Measurements from ENCODE around the gene TCIRG1.
"Not testable (repeated sequence)": the region's sequence is repeated elsewhere in the genome, so short reads cannot be mapped to it uniquely, and the experiment has no call there.

Gene TCIRG1

DNA sequence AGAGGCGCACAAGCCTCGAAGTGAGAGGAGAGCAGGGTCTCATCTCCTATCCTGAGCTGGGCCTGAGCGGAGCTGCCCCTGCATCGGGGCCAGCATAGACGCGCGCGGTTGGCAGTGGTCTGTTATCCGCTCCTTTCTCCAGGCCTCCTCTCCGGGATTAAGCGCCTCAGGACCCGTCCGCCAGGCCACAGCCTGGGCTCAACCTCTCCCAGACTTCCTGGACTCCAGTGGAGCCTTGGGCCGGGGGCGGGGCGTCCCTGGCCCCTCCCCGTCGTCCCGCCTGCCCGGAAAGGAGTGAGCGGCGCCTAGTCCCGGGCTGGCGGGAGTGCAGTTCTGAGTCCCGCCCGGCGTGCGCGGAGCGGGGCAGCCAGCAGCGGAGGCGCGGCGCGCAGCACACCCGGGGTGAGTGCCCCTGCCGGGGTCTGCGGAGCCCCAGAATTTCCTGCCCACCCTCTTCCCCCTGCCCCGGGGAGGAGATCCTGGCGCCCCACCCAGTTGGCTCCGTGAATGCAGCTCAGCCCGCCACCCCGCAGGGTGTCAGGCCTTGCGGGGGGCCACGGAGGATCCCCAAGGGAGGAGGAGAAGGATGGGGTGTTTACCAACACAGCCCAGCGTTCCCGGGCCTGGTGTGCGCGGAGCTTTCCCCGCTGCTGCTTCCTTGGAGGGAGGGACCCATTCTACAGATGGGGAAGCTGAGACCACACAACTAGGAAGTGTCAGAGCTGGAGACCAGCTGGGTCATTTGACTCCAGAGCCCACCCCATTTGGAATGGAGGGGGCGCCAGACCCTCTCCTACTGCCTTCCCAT lies at the start of gene TCIRG1:
Gene TCIRG1, plus strand, starts transcription at position 308 of the 808 bp plus-strand sequence. CDS start 2,247 bp downstream, outside the sequence.
- peak; percentile 67 for DNase-seq

GRCh38 chr11:67990546-67991346 lies 48.1 kb upstream of the TCIRG1 start:
- DNase-seq: not testable (repeated sequence)

- DNase-seq: not testable (repeated sequence)
These were observed 47.3 kb upstream of the TCIRG1 start for GRCh38 chr11:67991347-67992121.

- peak; percentile 33 for DNase-seq
These were observed 45.0 kb upstream of the TCIRG1 start for GRCh38 chr11:67993821-67994220.

DNA sequence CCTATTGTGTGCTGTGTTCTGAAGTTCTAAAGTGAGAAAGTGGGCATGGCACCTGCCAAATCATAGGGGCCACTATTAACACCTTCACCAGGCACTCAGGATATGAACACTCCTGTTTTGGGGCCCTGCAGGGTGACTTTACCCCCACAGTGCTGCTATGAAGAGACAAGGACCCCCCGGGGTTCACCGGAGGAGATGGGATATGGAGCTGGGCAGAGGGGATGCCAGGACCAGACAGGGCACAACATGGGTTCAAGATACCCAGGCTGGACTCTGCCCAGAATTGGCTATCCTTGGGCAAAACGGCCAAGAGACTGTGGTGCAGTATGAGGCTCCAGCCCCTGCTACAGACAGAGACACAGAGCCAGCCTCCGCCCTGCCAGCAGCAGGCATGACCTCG lies 44.4 kb upstream of the TCIRG1 start:
- DNase-seq: not testable (repeated sequence)

DNA sequence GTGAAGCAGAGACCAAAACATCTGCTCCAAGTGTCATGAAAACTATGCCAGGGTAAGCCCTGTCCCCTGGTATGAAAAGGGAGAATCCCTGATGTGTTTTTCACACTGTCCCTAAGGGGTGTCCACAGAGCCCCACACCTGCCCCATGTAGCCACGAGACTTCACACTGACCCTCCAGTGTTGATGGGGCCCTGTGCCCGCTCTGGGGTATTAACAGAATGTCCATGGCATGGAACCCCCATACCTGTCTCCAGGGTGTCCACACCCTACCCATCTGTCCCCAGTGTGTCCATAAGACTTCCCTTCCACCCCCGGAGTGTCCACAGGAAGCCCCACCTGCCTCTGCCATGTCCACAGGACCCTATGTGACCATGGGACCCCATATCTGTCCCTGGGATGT lies 43.7 kb upstream of the TCIRG1 start:
- DNase-seq: not testable (repeated sequence)

DNA sequence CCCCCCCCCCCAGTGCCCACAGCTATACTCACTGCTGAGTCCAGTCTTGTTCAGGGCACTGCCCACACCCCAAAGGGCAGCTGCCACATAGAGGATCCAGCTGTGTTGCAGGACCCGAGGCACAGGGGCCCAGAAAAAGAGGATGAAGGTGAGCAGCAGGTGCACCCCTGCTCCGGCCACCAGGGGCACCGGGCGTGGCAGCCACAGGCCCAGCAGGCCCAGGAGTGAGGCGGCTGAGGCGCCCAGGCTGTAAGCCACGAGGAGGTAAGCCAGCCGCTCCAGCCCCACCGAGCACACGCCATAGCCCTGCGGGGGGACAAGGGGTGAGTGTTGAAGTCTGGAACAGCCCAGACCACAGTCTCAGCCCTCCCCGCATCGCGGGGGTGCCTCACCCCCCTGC lies 43.2 kb upstream of the TCIRG1 start:
- DNase-seq: not testable (repeated sequence)

DNA sequence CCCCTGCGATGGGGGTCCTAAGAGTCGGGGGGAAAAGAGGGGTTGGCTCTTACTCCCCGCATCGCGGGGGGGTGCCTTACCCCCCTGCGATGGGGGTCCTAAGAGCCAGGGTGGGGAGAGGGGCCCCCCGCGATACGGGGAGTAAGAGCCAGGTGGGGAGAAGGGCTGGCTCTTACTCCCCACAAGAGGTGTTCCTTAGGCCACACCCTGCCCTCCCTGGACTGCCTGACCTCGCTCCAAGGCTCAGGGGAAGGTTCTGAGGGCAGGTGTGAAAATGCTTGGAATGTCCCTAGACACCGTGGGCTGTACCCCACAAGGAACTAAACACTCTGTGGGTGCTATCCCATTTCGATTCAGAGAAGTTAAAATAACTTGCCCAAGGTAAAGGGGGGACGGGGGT lies 42.8 kb upstream of the TCIRG1 start:
- DNase-seq: no peak

- DNase-seq: no peak
These were observed 42.0 kb upstream of the TCIRG1 start for GRCh38 chr11:67996622-67997474.

DNA sequence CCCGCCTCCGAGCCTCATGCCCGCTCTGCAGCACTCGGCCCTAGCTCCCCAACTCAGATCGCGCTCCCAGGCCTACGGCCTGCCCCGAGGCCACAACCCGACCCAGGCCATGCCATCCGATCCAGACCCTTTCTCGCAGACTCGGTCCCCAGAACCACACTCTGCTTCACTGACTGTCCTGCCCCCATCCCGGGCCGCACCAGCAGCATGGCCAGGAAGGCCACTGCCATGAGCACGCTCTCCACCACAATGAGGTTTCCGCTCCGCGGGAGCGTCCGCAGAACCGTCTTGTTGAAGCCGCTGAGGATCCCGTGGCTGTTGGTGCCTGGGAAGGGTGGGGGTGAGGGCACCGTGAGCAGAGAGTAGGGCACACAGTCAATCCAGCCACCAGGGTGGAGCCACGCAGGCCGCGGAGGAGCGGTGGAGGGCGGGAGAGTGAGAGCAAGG lies 41.3 kb upstream of the TCIRG1 start:
- no peak for DNase-seq

DNA sequence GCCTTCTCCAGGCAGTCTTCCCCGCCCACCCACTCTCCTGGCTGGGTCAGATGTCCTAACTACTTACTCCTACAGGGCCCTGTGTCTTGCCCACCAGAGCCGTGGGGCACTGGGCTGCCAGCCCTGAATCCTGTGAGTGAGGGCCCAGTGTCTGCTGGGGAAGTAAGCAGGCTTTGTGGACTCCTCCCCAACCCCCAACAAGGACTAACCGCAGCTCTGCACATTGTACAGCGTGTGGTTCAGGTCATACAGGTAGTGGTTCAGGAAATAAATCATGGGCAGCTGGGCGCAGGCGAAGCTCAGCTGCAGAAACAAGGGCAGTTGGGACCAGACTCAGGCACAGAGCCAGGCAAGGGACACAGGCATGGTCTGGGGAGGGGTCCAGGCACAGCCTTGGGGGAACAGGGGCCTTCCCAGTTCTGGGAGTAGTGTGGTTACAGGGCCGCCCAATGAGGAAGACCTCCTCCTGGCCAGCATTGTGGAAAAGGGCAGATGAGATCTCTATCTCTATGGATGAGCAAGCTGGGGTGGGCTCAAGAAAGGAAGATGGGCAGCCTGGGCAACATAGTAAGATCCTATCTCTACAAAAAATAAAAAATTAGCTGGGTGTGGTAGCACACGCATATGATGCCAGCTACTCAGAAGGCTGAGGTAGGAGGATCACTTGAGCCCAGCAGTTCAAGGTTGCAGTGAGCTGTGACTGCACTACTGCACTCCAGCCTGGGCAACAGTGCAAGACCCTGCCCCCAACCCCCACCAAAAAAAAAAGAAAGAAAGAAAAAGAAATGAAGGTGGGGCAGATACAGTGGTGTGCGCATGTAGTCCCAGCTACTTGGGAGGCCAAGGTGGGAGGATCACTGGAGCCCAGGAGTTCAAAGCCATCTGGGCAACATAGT lies 40.4 kb upstream of the TCIRG1 start:
- DNase-seq: no peak

DNA sequence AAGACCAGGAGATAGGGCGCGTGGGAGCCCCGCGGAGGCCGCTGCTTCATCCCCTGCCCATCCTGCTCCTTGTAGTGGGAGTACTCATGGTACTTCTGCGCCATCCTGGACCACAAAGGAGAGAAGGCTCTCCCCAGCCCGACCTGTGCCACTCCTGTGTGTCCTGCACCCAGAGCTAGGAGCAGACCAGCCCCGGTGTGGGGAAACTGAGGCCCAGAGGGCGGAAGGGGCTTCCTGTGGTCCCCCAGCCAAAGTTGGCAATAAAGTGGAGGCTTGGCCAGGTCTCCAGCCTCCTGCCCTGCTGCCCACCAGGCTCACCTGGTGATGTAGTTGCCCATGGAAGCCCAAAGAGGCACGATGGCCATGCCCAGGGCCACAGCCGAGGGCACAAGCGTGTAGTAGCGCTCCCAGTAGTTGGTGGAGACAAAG lies 39.6 kb upstream of the TCIRG1 start:
- DNase-seq: no peak

DNA sequence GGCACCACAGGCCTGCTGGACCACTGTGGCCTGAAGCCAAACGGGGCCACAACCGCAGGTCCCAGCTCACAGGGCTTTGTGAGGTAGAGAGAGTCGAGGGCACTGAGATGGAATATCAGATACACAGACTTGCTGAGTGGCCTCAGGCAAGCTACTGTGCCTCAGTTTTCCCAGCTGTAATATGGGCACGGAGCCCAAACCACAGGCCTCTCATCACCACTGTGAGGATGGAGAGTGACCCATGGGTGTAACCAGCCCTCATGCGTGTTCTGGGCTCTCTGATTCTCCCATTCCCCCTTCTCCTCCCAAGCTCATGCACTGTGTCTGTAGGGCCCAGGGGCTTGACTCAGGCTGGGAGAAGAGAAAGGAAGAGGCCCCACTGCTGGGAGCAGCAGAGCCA lies 39.1 kb upstream of the TCIRG1 start:
- no peak for DNase-seq

DNA sequence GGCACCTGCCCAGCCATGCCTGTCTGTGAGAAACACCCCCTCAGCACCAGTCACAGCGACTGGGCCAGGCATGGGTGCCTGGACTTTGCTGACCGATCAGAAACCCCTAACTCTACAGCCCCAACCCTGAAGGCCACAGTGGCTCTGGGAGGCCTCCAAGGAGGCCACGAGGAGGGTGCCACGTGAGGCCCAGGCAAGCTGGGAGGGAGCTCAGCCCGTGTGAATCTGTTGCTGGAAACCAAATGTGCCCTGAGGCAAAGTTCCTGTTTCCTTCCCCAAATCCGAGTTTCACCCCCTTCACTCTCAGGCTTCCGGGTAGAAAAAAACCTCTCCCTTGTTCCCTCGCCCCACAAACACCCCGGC lies 36.3 kb upstream of the TCIRG1 start:
- DNase-seq: peak; percentile 79

DNA sequence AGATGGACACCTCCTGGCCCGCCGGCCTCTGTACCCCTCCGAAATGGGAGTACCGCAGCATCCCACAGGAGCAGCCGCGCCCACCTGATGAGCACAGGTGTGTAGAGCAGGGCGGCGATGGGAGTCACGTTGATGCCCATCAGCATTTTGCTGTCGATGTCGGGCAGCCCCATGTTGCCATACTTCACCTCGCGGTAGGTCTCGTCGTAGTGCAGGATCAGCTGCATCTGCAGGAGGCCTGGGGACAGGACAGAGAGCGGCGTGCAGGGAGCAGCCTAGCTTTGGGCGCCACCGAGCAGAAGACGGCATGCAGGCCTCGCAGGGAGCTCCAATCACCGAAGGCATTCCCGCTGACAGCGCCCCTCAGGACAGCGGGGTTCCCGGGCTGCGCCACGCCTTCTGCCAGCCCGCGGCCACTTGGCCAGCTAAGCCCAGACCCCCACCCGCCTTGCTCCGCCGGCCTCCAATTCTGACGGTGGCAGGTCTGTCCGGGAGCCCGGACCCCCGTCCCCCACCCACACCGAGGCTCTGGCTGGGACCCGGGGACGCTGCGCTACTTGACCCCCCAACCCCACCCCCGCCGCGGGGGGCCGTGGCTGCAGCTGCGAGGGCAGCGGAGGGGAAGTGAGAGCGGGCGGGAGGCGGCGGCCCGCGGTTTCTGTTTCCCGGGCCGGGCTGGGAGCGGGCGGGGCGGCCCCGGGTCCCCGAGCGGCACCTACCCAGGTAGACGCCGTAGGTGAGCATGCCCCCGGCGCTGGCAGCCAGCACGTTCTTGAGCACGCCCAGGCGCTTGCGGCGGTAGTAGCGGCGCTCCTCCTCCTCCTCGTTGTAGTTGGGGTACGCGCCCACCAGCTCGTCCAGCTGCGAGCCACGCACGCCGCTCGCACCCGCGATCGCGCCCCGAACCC lies 35.6 kb upstream of the TCIRG1 start:
- no peak for DNase-seq

GRCh38 chr11:68003846-68004550 lies 34.8 kb upstream of the TCIRG1 start, which contains the start of gene UNC93B1:
TSS of gene UNC93B1 (minus strand) at chr11:68004097. CDS start at chr11:68004043, 54 bp downstream.
- DNase-seq: peak; percentile 77

DNA sequence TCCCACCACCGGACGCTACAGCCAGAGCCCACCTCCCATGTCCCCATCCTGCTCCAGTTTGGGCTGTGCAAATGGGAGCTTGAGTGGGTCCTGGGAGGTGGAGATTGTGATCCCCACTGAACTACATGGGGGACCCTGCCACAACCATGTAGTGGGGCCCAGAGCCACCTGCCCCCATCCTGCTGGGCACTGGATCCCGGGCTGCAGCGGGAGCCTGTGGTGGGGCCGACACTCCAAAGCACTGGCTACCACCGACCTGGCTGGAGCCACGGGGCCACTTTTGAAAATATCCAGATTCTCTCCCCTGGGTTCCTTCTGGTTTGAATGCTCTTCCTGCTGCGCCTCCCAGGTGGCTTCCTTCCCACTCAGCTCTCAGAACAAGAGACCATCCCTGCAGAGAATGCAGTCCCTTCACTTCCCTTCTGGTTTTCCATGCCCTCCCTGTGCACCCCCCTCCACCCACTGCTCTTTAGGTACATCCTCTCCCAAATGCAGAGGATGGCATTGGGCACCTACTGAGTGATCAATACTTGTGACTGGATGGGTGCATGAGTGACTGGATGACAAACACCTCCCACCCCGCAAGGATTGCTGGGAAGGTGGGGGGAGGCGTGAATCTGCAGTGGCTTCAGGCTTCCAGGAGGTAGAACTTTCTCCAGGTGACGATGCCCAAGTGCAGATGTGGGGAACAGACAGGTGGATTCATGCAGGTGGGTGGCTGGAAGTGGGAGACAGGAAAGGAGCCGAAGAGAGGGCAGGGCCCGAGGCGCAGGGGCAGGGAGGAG lies 34.1 kb upstream of the TCIRG1 start:
- no peak for DNase-seq

DNA sequence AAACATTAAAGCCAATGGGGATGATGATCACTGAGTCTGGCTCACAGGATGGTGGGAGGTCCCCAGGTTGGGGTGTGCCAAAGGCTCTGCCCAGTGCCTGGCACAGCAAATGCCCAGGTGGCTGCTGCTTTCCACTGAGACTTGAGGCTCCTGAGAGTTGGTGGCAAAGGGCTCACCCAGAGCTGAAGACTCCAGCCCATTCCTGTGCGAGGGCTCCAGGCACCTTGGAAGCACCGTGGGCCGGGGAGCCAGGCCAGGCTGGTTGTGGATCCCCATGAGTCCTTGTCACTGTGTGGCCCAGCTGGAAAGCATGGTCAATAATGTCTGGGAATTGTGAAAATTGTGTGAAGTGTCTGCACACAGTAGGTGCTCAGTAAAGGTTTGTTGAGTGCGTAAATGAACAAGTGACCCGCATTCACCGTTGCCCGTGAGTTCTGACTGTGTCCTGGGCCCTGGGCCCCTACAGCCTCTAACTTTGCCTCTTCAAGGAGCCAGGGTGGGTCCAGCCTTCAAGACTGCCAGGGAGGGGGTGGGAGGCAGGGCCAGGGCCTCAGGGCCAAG lies 32.1 kb upstream of the TCIRG1 start:
- no peak for DNase-seq

Measured in GF-D8 (cell line).